Loucy (cell line): Measurements from ENCODE around the gene PRKCG.

Experiments
- H2AFZ ChIP-seq: fragments of 200-600 bp; sonication (generic); 2 replicates; pipeline ENCODE4 v1.6.0; 2016; ENCODE audit warnings: antibody characterized with exemption, mild to moderate bottlenecking, low read length, moderate library complexity
- H3F3A ChIP-seq: fragments of 200-600 bp; 2 replicates; pipeline ENCODE4 v1.6.0; 2016; ENCODE audit warnings: antibody characterized with exemption, low read depth, mild to moderate bottlenecking
- H3K27me3 ChIP-seq: fragments of 200-600 bp; sonication (generic); 2 replicates; pipeline ENCODE4 v1.6.1; 2014; ENCODE audit warnings: low read length, mild to moderate bottlenecking; ENCODE audit not compliant: insufficient read depth, poor library complexity, severe bottlenecking
- H3K36me3 ChIP-seq: fragments of 200-600 bp; sonication (generic); 2 replicates; pipeline ENCODE4 v1.6.1; 2016; ENCODE audit warnings: low read length; ENCODE audit not compliant: insufficient read depth
- H3K4me1 ChIP-seq: fragments of 200-600 bp; sonication (generic); 2 replicates; pipeline ENCODE4 v1.5.1; 2014; ENCODE audit warnings: low read length, mild to moderate bottlenecking; ENCODE audit not compliant: insufficient read depth, poor library complexity, severe bottlenecking
- H3K4me2 ChIP-seq: fragments of 200-600 bp; sonication (generic); 2 replicates; pipeline ENCODE4 v1.6.0; 2014; ENCODE audit warnings: antibody characterized with exemption, low read length, low read depth, mild to moderate bottlenecking; ENCODE audit not compliant: poor library complexity, severe bottlenecking
- H3K4me3 ChIP-seq: fragments of 200-600 bp; sonication (generic); 2 replicates; pipeline ENCODE4 v1.5.1; 2014; ENCODE audit warnings: low read length, mild to moderate bottlenecking, mixed read lengths; ENCODE audit not compliant: poor library complexity, severe bottlenecking
- H3K79me2 ChIP-seq: fragments of 200-600 bp; sonication (generic); 2 replicates; pipeline ENCODE4 v1.6.1; 2014; ENCODE audit warnings: low read length; ENCODE audit not compliant: insufficient read depth
- H3K9ac ChIP-seq: fragments of 200-600 bp; sonication (generic); 2 replicates; pipeline ENCODE4 v1.6.0; 2014; ENCODE audit warnings: mild to moderate bottlenecking, low read depth, low read length, moderate library complexity; ENCODE audit not compliant: poor library complexity, severe bottlenecking
- H3K9me2 ChIP-seq: fragments of 200-600 bp; sonication (generic); replicated peaks from 2 replicates; pipeline ENCODE4 v1.6.1; 2016; ENCODE audit warnings: low read depth, low read length, mixed read lengths
- H3K9me3 ChIP-seq: fragments of 200-600 bp; sonication (generic); 2 replicates; pipeline ENCODE4 v1.6.1; 2014; ENCODE audit warnings: mild to moderate bottlenecking, antibody characterized with exemption, low read length, low read depth; ENCODE audit not compliant: insufficient read depth
- H4K20me1 ChIP-seq: fragments of 200-600 bp; sonication (generic); 2 replicates; pipeline ENCODE4 v1.6.0; 2014; ENCODE audit warnings: antibody characterized with exemption, low read length, mild to moderate bottlenecking; ENCODE audit not compliant: insufficient read depth, poor library complexity, severe bottlenecking
- EZH2phosphoT487 ChIP-seq: fragments of 200-600 bp; IDR thresholded peaks from 2 replicates; pipeline ENCODE4 v1.6.1; 2018; ENCODE audit warnings: antibody characterized with exemption, mild to moderate bottlenecking, moderate library complexity, borderline replicate concordance
- TF ChIP-seq, protein P1 (sequence below): fragments of 200-600 bp; sonication (generic); conservative IDR thresholded peaks from 2 replicates; pipeline ENCODE4 v1.5.1; 2014; ENCODE audit warnings: mild to moderate bottlenecking, antibody characterized with exemption, low read length

PRKCG gene

DNA sequence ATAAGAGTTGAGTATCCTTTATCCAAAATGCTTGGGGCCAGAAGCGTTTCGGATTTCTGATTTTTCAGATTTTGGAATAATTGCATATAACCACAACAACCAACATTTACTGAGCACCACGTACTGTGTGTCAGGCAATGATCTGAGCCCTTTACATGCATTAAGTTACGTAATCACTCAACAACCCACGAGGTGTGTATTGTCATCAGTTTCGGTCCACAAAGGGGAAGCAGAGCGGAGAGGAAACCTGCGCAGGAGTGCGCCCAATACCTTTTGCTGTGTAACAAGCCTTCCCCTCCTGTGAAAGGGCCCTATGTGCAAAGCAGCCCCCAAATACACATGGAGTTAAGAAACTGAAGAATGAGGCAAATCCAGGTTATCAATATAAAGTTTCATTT is 37.1 kb upstream of the PRKCG start:
- H2AFZ ChIP-seq = no peak overlapping the region
- no peak overlapping the region for H3K4me2 ChIP-seq
- no peaks in the 10 kb centered on the region for H3K79me2 ChIP-seq
- H3K4me3 ChIP-seq = no peak overlapping the region
- no peaks in the 10 kb centered on the region for H4K20me1 ChIP-seq
- H3K9me2 ChIP-seq = no peaks in the 10 kb centered on the region
- H3K9ac ChIP-seq = no peak overlapping the region
- H3K36me3 ChIP-seq = no peaks in the 10 kb centered on the region
- no peaks in the 10 kb centered on the region for H3K9me3 ChIP-seq
- TF ChIP-seq, protein P1, sequence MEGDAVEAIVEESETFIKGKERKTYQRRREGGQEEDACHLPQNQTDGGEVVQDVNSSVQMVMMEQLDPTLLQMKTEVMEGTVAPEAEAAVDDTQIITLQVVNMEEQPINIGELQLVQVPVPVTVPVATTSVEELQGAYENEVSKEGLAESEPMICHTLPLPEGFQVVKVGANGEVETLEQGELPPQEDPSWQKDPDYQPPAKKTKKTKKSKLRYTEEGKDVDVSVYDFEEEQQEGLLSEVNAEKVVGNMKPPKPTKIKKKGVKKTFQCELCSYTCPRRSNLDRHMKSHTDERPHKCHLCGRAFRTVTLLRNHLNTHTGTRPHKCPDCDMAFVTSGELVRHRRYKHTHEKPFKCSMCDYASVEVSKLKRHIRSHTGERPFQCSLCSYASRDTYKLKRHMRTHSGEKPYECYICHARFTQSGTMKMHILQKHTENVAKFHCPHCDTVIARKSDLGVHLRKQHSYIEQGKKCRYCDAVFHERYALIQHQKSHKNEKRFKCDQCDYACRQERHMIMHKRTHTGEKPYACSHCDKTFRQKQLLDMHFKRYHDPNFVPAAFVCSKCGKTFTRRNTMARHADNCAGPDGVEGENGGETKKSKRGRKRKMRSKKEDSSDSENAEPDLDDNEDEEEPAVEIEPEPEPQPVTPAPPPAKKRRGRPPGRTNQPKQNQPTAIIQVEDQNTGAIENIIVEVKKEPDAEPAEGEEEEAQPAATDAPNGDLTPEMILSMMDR = no peak
- TF ChIP-seq EZH2phosphoT487 = no peak
- peaks cover 3% of the 10 kb centered on the region for H3K4me1 ChIP-seq
- H3K27me3 ChIP-seq = no peaks in the 10 kb centered on the region
- H3F3A ChIP-seq = no peaks in the 10 kb centered on the region

DNA sequence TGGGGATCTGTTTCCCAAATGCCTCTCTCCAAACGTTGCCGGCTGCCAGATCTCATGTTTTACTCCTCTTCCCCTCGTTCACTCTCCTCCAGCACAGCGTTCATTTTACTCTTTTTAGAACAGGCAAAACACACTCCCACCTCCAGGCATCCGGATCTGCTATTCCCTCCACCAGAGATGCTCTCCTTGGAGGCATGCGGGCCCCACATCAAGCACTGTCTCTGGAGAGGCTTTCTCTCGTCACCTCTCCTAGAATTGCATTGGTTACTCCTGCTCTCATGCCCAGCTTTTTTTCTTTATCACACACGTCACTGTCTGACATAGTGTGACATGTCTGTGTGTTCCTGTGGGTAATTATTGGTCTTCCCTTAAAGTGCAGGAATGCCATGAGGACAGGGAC is 34.4 kb upstream of the PRKCG start:
- Histone ChIP-seq H2AFZ (no peak overlapping the region), H4K20me1 (no peaks in the 10 kb centered on the region), H3K36me3 (no peaks in the 10 kb centered on the region), H3K4me1 (no peaks in the 10 kb centered on the region), H3K79me2 (no peaks in the 10 kb centered on the region), H3K4me2 (no peak overlapping the region), H3K9me2 (no peaks in the 10 kb centered on the region), H3K27me3 (no peaks in the 10 kb centered on the region), H3K9me3 (no peaks in the 10 kb centered on the region), H3K9ac (no peak overlapping the region), H3K4me3 (no peak overlapping the region), H3F3A (no peaks in the 10 kb centered on the region)
- no peak for TF ChIP-seq EZH2phosphoT487
- TF ChIP-seq, protein P1 = no peak

DNA sequence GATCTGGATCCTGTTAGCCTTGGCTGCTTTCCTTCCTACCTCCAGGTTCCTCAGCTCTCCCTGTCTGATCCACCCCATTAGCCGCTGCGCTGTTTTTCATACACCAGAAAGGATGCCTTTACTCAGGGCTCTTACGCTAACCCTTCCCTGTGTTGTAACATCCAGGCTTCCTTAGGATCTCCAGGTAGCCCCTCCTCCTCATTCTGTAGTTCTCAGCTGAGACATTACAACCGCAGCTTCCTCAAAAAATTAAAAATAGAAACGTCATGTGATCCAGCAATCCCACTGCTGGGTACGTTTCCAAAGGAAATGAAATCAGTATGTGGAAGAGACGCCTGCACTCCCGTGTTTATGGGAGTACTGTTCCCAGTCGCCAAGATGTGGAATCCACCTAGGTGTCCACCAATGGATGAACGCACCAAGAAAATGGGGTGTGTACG is 32.7 kb upstream of the PRKCG start:
- H3K9ac ChIP-seq = no peak overlapping the region

More for the DNA sequence above, 32.7 kb upstream of the PRKCG start:
- no peaks in the 10 kb centered on the region for H3K9me3 ChIP-seq
- no peak for TF ChIP-seq EZH2phosphoT487
- TF ChIP-seq, protein P1 = no peak
- no peaks in the 10 kb centered on the region for H3K9me2 ChIP-seq
- no peak overlapping the region for H3K4me3 ChIP-seq
- H3K79me2 ChIP-seq = no peaks in the 10 kb centered on the region
- no peaks in the 10 kb centered on the region for H3K27me3 ChIP-seq
- no peak overlapping the region for H2AFZ ChIP-seq
- H3F3A ChIP-seq = no peaks in the 10 kb centered on the region
- H3K4me1 ChIP-seq = no peaks in the 10 kb centered on the region
- H4K20me1 ChIP-seq = no peaks in the 10 kb centered on the region
- no peaks in the 10 kb centered on the region for H3K36me3 ChIP-seq
- H3K4me2 ChIP-seq = no peak overlapping the region
